ENCODE results near the gene SMAGP.

SMAGP gene

GRCh38 chr12:51214895-51215294, 55.3 kb downstream of the SMAGP start:
- Histone ChIP-seq H3K36me3 (ENCODE audit: control insufficient read depth in 1 of 2, insufficient read depth in 2 of 2, low read length in 2 of 2) (no peaks in the 10 kb centered on the region), H3K79me2 (ENCODE audit: control insufficient read depth, insufficient read depth, low read length, poor library complexity) (peaks cover 2% of the 10 kb centered on the region), H3K18ac (ENCODE audit: low read length) (no peak overlapping the region), H3K14ac (ENCODE audit: low read length) (no peak overlapping the region), H2BK5ac (ENCODE audit: low read depth, low read length, poor library complexity) (no peak overlapping the region), H3K9me3 (ENCODE audit: insufficient read depth, low read depth, low read length) (no peaks in the 10 kb centered on the region), H2AFZ (ENCODE audit: insufficient read depth, low read length, poor library complexity) (no peak overlapping the region), H3K23ac (ENCODE audit: low read length) (no peak overlapping the region), H2AK5ac (ENCODE audit: low read length) (no peak overlapping the region), H4K12ac (ENCODE audit: low read depth, low read length) (no peak overlapping the region), H4K8ac (ENCODE audit: low read depth, low read length) (no peak overlapping the region), H3K4me3 (ENCODE audit: low read depth, low read length) (no peak overlapping the region), H3K79me1 (ENCODE audit: low read length) (peaks cover 9% of the 10 kb centered on the region), H3K4ac (ENCODE audit: low read depth, low read length) (no peak overlapping the region), H3K27me3 (ENCODE audit: insufficient read depth, low read length) (no peaks in the 10 kb centered on the region), H3K9ac (ENCODE audit: low read length) (no peak overlapping the region), H3K4me2 (ENCODE audit: low read length) (no peak overlapping the region), H4K91ac (ENCODE audit: low read depth, low read length) (no peak overlapping the region), H3K27ac (ENCODE audit: low read depth, low read length) (no peak overlapping the region), H2BK12ac (ENCODE audit: low read length) (no peak overlapping the region), H3K4me1 (ENCODE audit: control insufficient read depth in 1 of 2, insufficient read depth in 2 of 2, low read length in 2 of 2) (peaks cover 4 to 10% of the 10 kb centered on the region in 2 experiments), H2BK120ac (ENCODE audit: insufficient read depth, low read length, poor library complexity) (no peak overlapping the region)
- no CpG with 5 or more reads among the region's 5 CpGs for WGBS (ENCODE audit: extremely low coverage, insufficient coverage, insufficient read length)
- DNase-seq = no peak

DNA sequence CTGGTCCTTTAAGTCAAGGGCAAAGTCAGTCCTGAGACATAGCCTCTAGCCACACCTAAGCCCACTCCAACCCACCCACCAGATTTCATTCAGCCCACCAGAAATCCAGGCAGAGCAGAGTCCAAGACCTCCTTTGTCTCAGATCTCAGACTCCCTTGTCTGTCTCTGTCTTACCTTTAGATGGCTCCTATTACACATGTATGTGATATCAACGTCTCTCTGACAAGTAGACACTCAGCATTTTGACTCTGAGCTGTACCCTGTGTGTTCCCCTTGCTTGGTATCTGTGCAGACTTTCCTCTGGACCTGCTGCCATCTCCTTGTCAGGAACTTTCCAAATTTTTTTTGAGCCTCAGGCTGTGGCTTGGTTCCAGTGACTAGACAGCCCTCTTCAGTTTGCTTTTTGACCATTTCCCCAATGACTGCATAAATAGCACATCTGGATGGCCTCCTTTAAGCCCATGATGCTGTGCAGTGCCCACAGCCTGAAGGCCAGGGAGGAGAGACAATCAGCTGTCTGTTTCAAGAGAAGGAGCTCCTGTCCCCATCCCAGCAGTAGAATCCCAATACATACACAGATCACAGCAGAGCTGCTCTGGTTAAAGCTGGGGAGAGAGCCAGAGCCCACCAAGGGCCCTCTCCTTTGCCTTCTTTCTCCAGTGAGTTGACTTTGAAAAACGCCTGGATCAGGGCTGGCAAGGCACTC, 59.4 kb downstream of the SMAGP start:
- Histone ChIP-seq H3K27ac (ENCODE audit: low read depth, low read length) (no peak overlapping the region), H3K14ac (ENCODE audit: low read length) (no peak overlapping the region), H3K4me2 (ENCODE audit: low read length) (no peak overlapping the region), H3K79me2 (ENCODE audit: control insufficient read depth, insufficient read depth, low read length, poor library complexity) (no peaks in the 10 kb centered on the region), H3K18ac (ENCODE audit: low read length) (no peak overlapping the region), H2BK12ac (ENCODE audit: low read length) (no peak overlapping the region), H4K8ac (ENCODE audit: low read depth, low read length) (no peak overlapping the region), H2BK120ac (ENCODE audit: insufficient read depth, low read length, poor library complexity) (no peak overlapping the region), H3K23ac (ENCODE audit: low read length) (no peak overlapping the region), H3K4me1 (ENCODE audit: control insufficient read depth in 1 of 2, insufficient read depth in 2 of 2, low read length in 2 of 2) (no peaks in the 10 kb centered on the region), H3K4ac (ENCODE audit: low read depth, low read length) (no peak overlapping the region), H4K12ac (ENCODE audit: low read depth, low read length) (no peak overlapping the region), H3K79me1 (ENCODE audit: low read length) (no peaks in the 10 kb centered on the region), H3K4me3 (ENCODE audit: low read depth, low read length) (no peak overlapping the region), H2AFZ (ENCODE audit: insufficient read depth, low read length, poor library complexity) (no peak overlapping the region), H3K9me3 (ENCODE audit: insufficient read depth, low read depth, low read length) (no peaks in the 10 kb centered on the region), H2BK5ac (ENCODE audit: low read depth, low read length, poor library complexity) (no peak overlapping the region), H3K36me3 (ENCODE audit: control insufficient read depth in 1 of 2, insufficient read depth in 2 of 2, low read length in 2 of 2) (no peaks in the 10 kb centered on the region), H3K9ac (ENCODE audit: low read length) (no peak overlapping the region), H4K91ac (ENCODE audit: low read depth, low read length) (no peak overlapping the region), H3K27me3 (ENCODE audit: insufficient read depth, low read length) (no peaks in the 10 kb centered on the region), H2AK5ac (ENCODE audit: low read length) (no peak overlapping the region)
- WGBS (ENCODE audit: extremely low coverage, insufficient coverage, insufficient read length) = no CpG with 5 or more reads among the region's 2 CpGs
- DNase-seq = no peak

- no peaks in the 10 kb centered on the region for H3K9me3 ChIP-seq (ENCODE audit: insufficient read depth, low read depth, low read length)
- no CpG with 5 or more reads among the region's 2 CpGs for WGBS (ENCODE audit: extremely low coverage, insufficient coverage, insufficient read length)
- no peak overlapping the region for H4K8ac ChIP-seq (ENCODE audit: low read depth, low read length)
- no peak overlapping the region for H2BK12ac ChIP-seq (ENCODE audit: low read length)
- H3K23ac ChIP-seq (ENCODE audit: low read length) = no peak overlapping the region
- H2BK120ac ChIP-seq (ENCODE audit: insufficient read depth, low read length, poor library complexity) = no peak overlapping the region
- no peak overlapping the region for H3K18ac ChIP-seq (ENCODE audit: low read length)
- H3K79me2 ChIP-seq (ENCODE audit: control insufficient read depth, insufficient read depth, low read length, poor library complexity) = no peaks in the 10 kb centered on the region
- no peaks in the 10 kb centered on the region for H3K79me1 ChIP-seq (ENCODE audit: low read length)
- H4K12ac ChIP-seq (ENCODE audit: low read depth, low read length) = no peak overlapping the region
- no peaks in the 10 kb centered on the region for H3K4me1 ChIP-seq (ENCODE audit: control insufficient read depth in 1 of 2, insufficient read depth in 2 of 2, low read length in 2 of 2)
- H2BK5ac ChIP-seq (ENCODE audit: low read depth, low read length, poor library complexity) = no peak overlapping the region
- H3K27me3 ChIP-seq (ENCODE audit: insufficient read depth, low read length) = no peaks in the 10 kb centered on the region
- no peak overlapping the region for H3K4me2 ChIP-seq (ENCODE audit: low read length)
- no peak overlapping the region for H2AFZ ChIP-seq (ENCODE audit: insufficient read depth, low read length, poor library complexity)
- H3K4me3 ChIP-seq (ENCODE audit: low read depth, low read length) = no peak overlapping the region
- H3K14ac ChIP-seq (ENCODE audit: low read length) = no peak overlapping the region
- no peak overlapping the region for H3K4ac ChIP-seq (ENCODE audit: low read depth, low read length)
- H3K27ac ChIP-seq (ENCODE audit: low read depth, low read length) = no peak overlapping the region
- DNase-seq = no peak
- no peaks in the 10 kb centered on the region for H3K36me3 ChIP-seq (ENCODE audit: control insufficient read depth in 1 of 2, insufficient read depth in 2 of 2, low read length in 2 of 2)
- no peak overlapping the region for H3K9ac ChIP-seq (ENCODE audit: low read length)
- H2AK5ac ChIP-seq (ENCODE audit: low read length) = no peak overlapping the region
- H4K91ac ChIP-seq (ENCODE audit: low read depth, low read length) = no peak overlapping the region
Observed at GRCh38 chr12:51209259-51209658, 61.0 kb downstream of the SMAGP start.

DNA sequence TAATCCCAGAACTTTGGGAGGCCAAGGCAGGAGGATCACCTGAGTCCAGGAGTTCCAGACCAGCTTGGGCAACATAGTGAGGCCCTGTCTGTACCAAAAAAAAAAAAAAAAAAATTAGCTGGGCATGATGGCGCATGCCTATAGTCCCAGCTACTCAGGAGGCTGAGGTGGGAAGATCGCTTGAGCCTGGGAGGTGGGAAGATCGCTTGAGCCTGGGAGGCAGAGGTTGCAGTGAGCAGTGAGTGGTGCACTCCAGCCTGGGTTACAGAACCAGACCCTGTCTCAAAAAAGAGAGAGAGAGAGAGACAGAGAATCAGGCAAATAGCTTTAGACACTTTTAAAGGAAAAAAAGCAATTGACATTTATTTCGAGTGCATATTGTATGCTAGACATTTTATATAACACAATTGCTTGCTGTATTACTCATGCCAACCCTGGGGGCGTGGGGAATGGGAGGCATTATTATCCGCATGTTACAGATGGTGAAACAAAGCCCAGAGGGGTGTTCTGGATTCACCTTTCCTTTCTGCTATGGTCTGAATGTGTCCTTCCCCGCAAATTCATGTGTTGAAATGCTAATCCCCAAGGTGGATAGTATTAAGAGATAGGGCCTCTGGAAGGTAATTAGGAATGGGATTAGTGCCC, 62.1 kb downstream of the SMAGP start:
- Histone ChIP-seq H2AK5ac (ENCODE audit: low read length) (no peak overlapping the region), H3K4me2 (ENCODE audit: low read length) (no peak overlapping the region), H3K23ac (ENCODE audit: low read length) (no peak overlapping the region), H3K27ac (ENCODE audit: low read depth, low read length) (no peak overlapping the region), H4K12ac (ENCODE audit: low read depth, low read length) (no peak overlapping the region), H3K9ac (ENCODE audit: low read length) (no peak overlapping the region), H4K91ac (ENCODE audit: low read depth, low read length) (no peak overlapping the region), H3K79me1 (ENCODE audit: low read length) (no peaks in the 10 kb centered on the region), H4K8ac (ENCODE audit: low read depth, low read length) (no peak overlapping the region), H2BK120ac (ENCODE audit: insufficient read depth, low read length, poor library complexity) (no peak overlapping the region), H2AFZ (ENCODE audit: insufficient read depth, low read length, poor library complexity) (no peak overlapping the region), H3K18ac (ENCODE audit: low read length) (no peak overlapping the region), H3K4ac (ENCODE audit: low read depth, low read length) (no peak overlapping the region), H2BK12ac (ENCODE audit: low read length) (no peak overlapping the region), H3K14ac (ENCODE audit: low read length) (no peak overlapping the region), H3K36me3 (ENCODE audit: control insufficient read depth in 1 of 2, insufficient read depth in 2 of 2, low read length in 2 of 2) (no peaks in the 10 kb centered on the region), H2BK5ac (ENCODE audit: low read depth, low read length, poor library complexity) (no peak overlapping the region), H3K4me3 (ENCODE audit: low read depth, low read length) (no peak overlapping the region), H3K4me1 (ENCODE audit: control insufficient read depth in 1 of 2, insufficient read depth in 2 of 2, low read length in 2 of 2) (no peaks in the 10 kb centered on the region), H3K79me2 (ENCODE audit: control insufficient read depth, insufficient read depth, low read length, poor library complexity) (no peaks in the 10 kb centered on the region), H3K27me3 (ENCODE audit: insufficient read depth, low read length) (no peaks in the 10 kb centered on the region), H3K9me3 (ENCODE audit: insufficient read depth, low read depth, low read length) (no peaks in the 10 kb centered on the region)
- no CpG with 5 or more reads among the region's 7 CpGs for WGBS (ENCODE audit: extremely low coverage, insufficient coverage, insufficient read length)
- no peak for DNase-seq
